ENCODE results near the gene CACNG1. TPM values are rescaled to one million over a fixed set of nuclear protein-coding genes. Genes with fewer than 3 reads are reported as not detected.
"Not testable (repeated sequence)": the region's sequence is repeated elsewhere in the genome, so short reads cannot be mapped to it uniquely, and the experiment has no call there.

The CACNG1 gene
- total RNA-seq, 4 donors from 2014 or later = not detected

- no peaks in the 10 kb centered on the region for H3K4me1 ChIP-seq
- H3K4me3 ChIP-seq = no peak overlapping the region
- H3K27ac ChIP-seq = no peak overlapping the region
- intact Hi-C loops (cut with DNase I; ENCODE audit: low total_unique reads) = no loop called here
- DNase-seq = no peak
- no peaks in the 10 kb centered on the region for H3K27me3 ChIP-seq
- TF ChIP-seq POLR2A (IDR thresholded peaks at IDR 0.05) (no peak), CTCF (IDR thresholded peaks at IDR 0.05) (no peak)
- H3K9me3 ChIP-seq = no peaks in the 10 kb centered on the region
- no peaks in the 10 kb centered on the region for H3K36me3 ChIP-seq
Measured at GRCh38 chr17:67096609-67097008, 52.3 kb downstream of the CACNG1 start.

- Histone ChIP-seq H3K9me3 (no peaks in the 10 kb centered on the region), H3K4me3 (no peak overlapping the region), H3K27ac (no peak overlapping the region), H3K36me3 (no peaks in the 10 kb centered on the region), H3K4me1 (peaks cover 0 to 2% of the 10 kb centered on the region in 2 donors), H3K27me3 (no peaks in the 10 kb centered on the region)
- TF ChIP-seq POLR2A (IDR thresholded peaks at IDR 0.05) = no peak
- intact Hi-C loops (cut with DNase I; ENCODE audit: low total_unique reads) = no loop called here
- no peak for DNase-seq
Measured at GRCh38 chr17:67098006-67098405, 53.7 kb downstream of the CACNG1 start.

GRCh38 chr17:67104641-67105040 lies 60.3 kb downstream of the CACNG1 start:
- H3K27me3 ChIP-seq; H3K4me1 ChIP-seq; H3K36me3 ChIP-seq; H3K4me3 ChIP-seq; DNase-seq; H3K9me3 ChIP-seq; intact Hi-C loops (cut with DNase I; ENCODE audit: low total_unique reads); H3K27ac ChIP-seq: not testable (repeated sequence)

- no peaks in the 10 kb centered on the region for H3K27me3 ChIP-seq
- H3K9me3 ChIP-seq = no peaks in the 10 kb centered on the region
- DNase-seq = no peak
- intact Hi-C loops (cut with DNase I; ENCODE audit: low total_unique reads) = no loop called here
- no peak overlapping the region for H3K27ac ChIP-seq
- H3K36me3 ChIP-seq = no peaks in the 10 kb centered on the region
- H3K4me3 ChIP-seq = no peak overlapping the region
- TF ChIP-seq CTCF (IDR thresholded peaks at IDR 0.05) = no peak
- TF ChIP-seq POLR2A (IDR thresholded peaks at IDR 0.05) = no peak
- H3K4me1 ChIP-seq = peaks cover 0 to 5% of the 10 kb centered on the region in 2 donors
Measured at GRCh38 chr17:67105213-67105612, 60.9 kb downstream of the CACNG1 start.

Other genes with a start within 250 kb of the CACNG1 start
- 1 to 10 TPM in 1 of 4 donors, not detected in 3; 6.6 TPM for gene CACNG5, start 209.4 kb upstream of the CACNG1 start, total RNA-seq
- gene CACNG4, start 79.8 kb upstream of the CACNG1 start, total RNA-seq = 1 to 10 TPM in 1 of 4 donors, under 1 TPM in 2, not detected in 1; 0.21 to 3.9 (median 0.26) TPM
- gene HELZ, start 200.6 kb downstream of the CACNG1 start, total RNA-seq = 100 to 1,000 TPM in 1 of 4 donors, 10 to 100 TPM in 3; 14.7 to 122 (median 45.9) TPM